Activated B cell treated with CpG ODN at 0.5 μM for 24 hours (primary cell): Measurements from ENCODE around the gene TMEM69. TPM values are rescaled to one million over a fixed set of nuclear protein-coding genes. Genes with fewer than 3 reads are reported as not detected.
"Not testable (repeated sequence)": the region's sequence is repeated elsewhere in the genome, so short reads cannot be mapped to it uniquely, and the experiment has no call there.

ENCODE experiments used
- ATAC-seq: fragments of 200-7000 bp; cut with Tn5 transposase; one replicate; pipeline ENCODE4 v1.10.0; 2021; ENCODE audit warnings: low read depth, mild to moderate bottlenecking, moderate library complexity
- CTCF ChIA-PET: fragments of 350-600 bp; sonication (Branson Sonifier 250); formaldehyde crosslinking; loops from one replicate; lab custom pipeline; 2021; ENCODE audit warnings: antibody characterized with exemption; lab: Charles Lee
- POLR2A ChIA-PET: fragments of 350-600 bp; sonication (Branson Sonifier 250); formaldehyde crosslinking; loops from one replicate; lab custom pipeline; 2021; ENCODE audit warnings: antibody characterized with exemption; lab: Charles Lee
- DNase-seq: peaks from one replicate; pipeline ENCODE4 v3.0.0; 2022
- H3K27ac Mint-ChIP-seq: one replicate; pipeline ENCODE4 v1.8.0; 2020; ENCODE audit warnings: mixed read lengths
- H3K27me3 Mint-ChIP-seq: one replicate; pipeline ENCODE4 v1.8.0; 2021; ENCODE audit warnings: mixed read lengths
- H3K36me3 Mint-ChIP-seq: one replicate; pipeline ENCODE4 v1.8.0; 2021; ENCODE audit warnings: low read depth, mixed read lengths
- H3K4me1 Mint-ChIP-seq: one replicate; pipeline ENCODE4 v1.8.0; 2021; ENCODE audit warnings: mixed read lengths
- H3K4me3 Mint-ChIP-seq: one replicate; pipeline ENCODE4 v1.8.0; 2020; ENCODE audit warnings: mild to moderate bottlenecking, mixed read lengths
- H3K9me3 Mint-ChIP-seq: one replicate; pipeline ENCODE4 v1.8.0; 2020; ENCODE audit warnings: mixed read lengths
- CTCF ChIP-seq: fragments of 200-600 bp; IDR thresholded peaks from one replicate; pipeline ENCODE4 v1.8.0; 2022; ENCODE audit warnings: antibody characterized with exemption, mild to moderate bottlenecking
- intact Hi-C: fragments of 100-400 bp; cut with micrococcal nuclease; formaldehyde crosslinking; loops from one replicate; pipeline ENCODE4 v1.15.1; 2024
- total RNA-seq: library from RNA; stranded (reverse); gene quantifications from 2 replicates; pipeline ENCODE4 v1.2.3, GENCODE V29; 2022

Gene TMEM69
- total RNA-seq, 1 donor from 2014 or later, result 26.6 TPM

GRCh38 chr1:45669859-45670655 lies 17.9 kb upstream of the TMEM69 start:
- H3K36me3 Mint-ChIP-seq, result peaks cover 35% of the 10 kb centered on the region
- ChIA-PET CTCF (no interaction called here), POLR2A (no interaction called here)
- intact Hi-C loops, result no loop called here
- H3K27me3 Mint-ChIP-seq, result no peaks in the 10 kb centered on the region
- H3K4me3 Mint-ChIP-seq, result no peak overlapping the region
- TF ChIP-seq CTCF, result no peak
- no peaks in the 10 kb centered on the region for H3K9me3 Mint-ChIP-seq
- no peak overlapping the region for H3K27ac Mint-ChIP-seq
- DNase-seq, result no peak
- peaks cover 59% of the 10 kb centered on the region for H3K4me1 Mint-ChIP-seq
- no peak for ATAC-seq

GRCh38 chr1:45673956-45674355 lies 14.0 kb upstream of the TMEM69 start:
- Mint-ChIP-seq H3K27me3 (no peaks in the 10 kb centered on the region), H3K27ac (no peak overlapping the region), H3K4me3 (no peak overlapping the region), H3K36me3 (peaks cover 28% of the 10 kb centered on the region), H3K4me1 (peaks cover 70% of the 10 kb centered on the region), H3K9me3 (no peaks in the 10 kb centered on the region)
- intact Hi-C loops, result no loop called here
- CTCF ChIA-PET, result no interaction called here
- no peak for DNase-seq
- POLR2A ChIA-PET, result no interaction called here
- no peak for TF ChIP-seq CTCF
- no peak for ATAC-seq

GRCh38 chr1:45674478-45674877 lies 13.5 kb upstream of the TMEM69 start:
- no peak for ATAC-seq

GRCh38 chr1:45676553-45676952 lies 11.4 kb upstream of the TMEM69 start:
- POLR2A ChIA-PET, result interaction anchor here (0.7 to 1.5 kb wide), 3 partner anchors 9 to 142 kb away, joined by 5 to 12 read pairs (median 11); partner anchors contain the start of gene GPBP1L1
- H3K4me3 Mint-ChIP-seq, CTCF ChIA-PET: not testable (repeated sequence)

More at GRCh38 chr1:45674478-45674877, 13.5 kb upstream of the TMEM69 start:
- POLR2A ChIA-PET, result no interaction called here
- Mint-ChIP-seq H3K9me3 (no peaks in the 10 kb centered on the region), H3K27ac (no peak overlapping the region), H3K27me3 (no peaks in the 10 kb centered on the region), H3K4me3 (no peak overlapping the region), H3K4me1 (peaks cover 73% of the 10 kb centered on the region), H3K36me3 (peaks cover 26% of the 10 kb centered on the region)
- no peak for TF ChIP-seq CTCF
- intact Hi-C loops, result no loop called here
- no peak for DNase-seq
- CTCF ChIA-PET, result no interaction called here

GRCh38 chr1:45677751-45678245 lies 10.2 kb upstream of the TMEM69 start:
- TF ChIP-seq CTCF, result no peak
- no peak for ATAC-seq
- no peaks in the 10 kb centered on the region for H3K9me3 Mint-ChIP-seq
- intact Hi-C loops, result no loop called here
- H3K4me3 Mint-ChIP-seq, result no peak overlapping the region
- peaks cover 22% of the 10 kb centered on the region for H3K36me3 Mint-ChIP-seq
- ChIA-PET CTCF (no interaction called here), POLR2A (interaction anchor here (1.5 kb wide), 1 partner anchor 8 kb away, joined by 5 read pairs; the partner anchor contains the start of gene GPBP1L1)
- DNase-seq, result no peak
- H3K27me3 Mint-ChIP-seq, result no peaks in the 10 kb centered on the region
- no peak overlapping the region for H3K27ac Mint-ChIP-seq
- H3K4me1 Mint-ChIP-seq, result peaks cover 88% of the 10 kb centered on the region

More at GRCh38 chr1:45676553-45676952, 11.4 kb upstream of the TMEM69 start:
- DNase-seq, ATAC-seq, H3K27me3 Mint-ChIP-seq, H3K9me3 Mint-ChIP-seq, H3K27ac Mint-ChIP-seq, intact Hi-C loops: not testable (repeated sequence)
- peaks cover 26% of the 10 kb centered on the region for H3K36me3 Mint-ChIP-seq
- peaks cover 81% of the 10 kb centered on the region for H3K4me1 Mint-ChIP-seq
